GM12878 (cell line): Measurements from ENCODE around the gene IL17F.

ENCODE experiments used
- CTCF ChIP-seq, 3 experiments: IDR thresholded peaks in 2 of 3; conservative IDR thresholded peaks in 1 of 3; 2 replicates each; pipeline ENCODE4 v1.5.1; 2011; ENCODE audit warnings: low read depth in 3 of 3, low read length in 3 of 3, mild to moderate bottlenecking in 3 of 3, control low read depth in 2 of 3, moderate library complexity in 2 of 3, inconsistent platforms in 1 of 3, mixed read lengths in 1 of 3; ENCODE audit not compliant: control insufficient read depth in 2 of 3, insufficient read depth in 1 of 3; ENCODE audit errors: extremely low read depth in 1 of 3
- ETV6 ChIP-seq, 2 experiments: fragments of 450-650 bp in 1 of 2; IDR thresholded peaks in 1 of 2; conservative IDR thresholded peaks in 1 of 2; 2 replicates each; pipeline ENCODE4 v1.6.1; 2014; ENCODE audit warnings: antibody characterized with exemption in 1 of 2, borderline replicate concordance in 1 of 2, low read depth in 1 of 2, mild to moderate bottlenecking in 1 of 2, moderate library complexity in 1 of 2
- EZH2 ChIP-seq: IDR thresholded peaks from 2 replicates; pipeline ENCODE4 v1.6.1; 2012; ENCODE audit warnings: low read depth, mild to moderate bottlenecking, control low read depth, inconsistent platforms, low read length, borderline replicate concordance; ENCODE audit not compliant: control insufficient read depth
- JUNB ChIP-seq: IDR thresholded peaks from 2 replicates; pipeline ENCODE4 v1.6.1; 2016; ENCODE audit warnings: antibody characterized with exemption, mild to moderate bottlenecking
- MYC ChIP-seq: IDR thresholded peaks from 2 replicates; pipeline ENCODE4 v1.6.1; 2011; ENCODE audit warnings: mild to moderate bottlenecking, low read length, moderate library complexity, inconsistent platforms; ENCODE audit not compliant: insufficient read depth, insufficient replicate concordance, insufficient read length, severe bottlenecking
- NFYA ChIP-seq: IDR thresholded peaks from 2 replicates; pipeline ENCODE4 v1.6.1; 2011; ENCODE audit warnings: low read depth, mild to moderate bottlenecking, low read length, improper control_type of control experiment, borderline replicate concordance
- NRF1 ChIP-seq: conservative IDR thresholded peaks from 2 replicates; pipeline ENCODE4 v1.6.1; 2011; ENCODE audit warnings: mild to moderate bottlenecking, low read depth, low read length, improper control_type of control experiment
- PKNOX1 ChIP-seq: fragments of 450-650 bp; IDR thresholded peaks from 2 replicates; pipeline ENCODE4 v1.6.1; 2016; ENCODE audit warnings: mild to moderate bottlenecking
- PML ChIP-seq: IDR thresholded peaks from 2 replicates; pipeline ENCODE4 v1.6.1; 2012; ENCODE audit warnings: low read length, inconsistent platforms
- RAD21 ChIP-seq: IDR thresholded peaks from 2 replicates; pipeline ENCODE4 v1.6.1; 2011; ENCODE audit warnings: mild to moderate bottlenecking, low read depth, low read length, moderate library complexity; ENCODE audit not compliant: insufficient read depth
- YY1 ChIP-seq: IDR thresholded peaks from 2 replicates; pipeline ENCODE4 v1.6.1; 2011; ENCODE audit warnings: low read depth, mild to moderate bottlenecking, low read length
- ZNF24 ChIP-seq: fragments of 450-650 bp; IDR thresholded peaks from 2 replicates; pipeline ENCODE4 v1.6.1; 2017; ENCODE audit warnings: antibody characterized with exemption, mild to moderate bottlenecking

DNA sequence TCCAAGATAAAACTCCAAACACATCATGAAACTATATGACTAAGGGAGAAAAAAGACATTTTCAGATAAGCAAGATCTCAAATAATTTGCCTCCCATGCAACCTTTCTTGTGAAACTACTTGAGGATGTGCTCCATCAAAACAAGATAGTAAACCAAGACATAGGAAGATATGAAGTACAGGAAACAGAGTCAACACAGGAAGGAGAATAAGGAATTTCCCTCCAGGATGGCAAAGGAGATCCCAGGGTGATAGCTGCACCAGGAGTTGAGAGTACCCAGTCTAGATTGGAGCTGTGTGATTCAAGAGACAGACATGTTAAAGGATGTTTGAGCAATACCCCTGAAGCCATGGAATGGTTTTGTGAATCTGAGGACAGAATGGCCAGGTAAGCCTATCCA, 42.8 kb downstream of the IL17F start:
- TF ChIP-seq CTCF (IDR thresholded peaks at IDR 0.05 in 2 of 3, conservative IDR thresholded peaks at IDR 0.05 in 1 of 3; ENCODE audit: control insufficient read depth in 2 of 3, extremely low read depth in 1 of 3, insufficient read depth in 1 of 3, low read depth in 3 of 3, low read length in 3 of 3), result no peak
- no peak for TF ChIP-seq MYC
- TF ChIP-seq RAD21, result no peak
- TF ChIP-seq NRF1, result no peak
- no peak for TF ChIP-seq JUNB
- TF ChIP-seq YY1, result no peak
- TF ChIP-seq PML, result no peak
- no peak for TF ChIP-seq EZH2
- TF ChIP-seq ZNF24, result no peak
- no peak for TF ChIP-seq ETV6 (conservative IDR thresholded peaks at IDR 0.05 in 1 of 2, IDR thresholded peaks at IDR 0.05 in 1 of 2; ENCODE audit: borderline replicate concordance in 1 of 2, low read depth in 1 of 2)
- no peak for TF ChIP-seq PKNOX1
- no peak for TF ChIP-seq NFYA
